ENCODE measurements around the gene SMDT1. TPM values are rescaled to one million over a fixed set of nuclear protein-coding genes. Genes with fewer than 3 reads are reported as not detected.

SMDT1 gene
- total RNA-seq, 2 experiments from 2014 or later, result 23.0 to 114 TPM

- intact Hi-C loops (cut with micrococcal nuclease; ENCODE audit: unreplicated experiment), result loop anchor here (10.0 kb wide), 1 partner anchor 76 kb away; no protein-coding TSS in a partner anchor
- Histone ChIP-seq H3K27ac (ENCODE audit: low read depth, low read length, poor library complexity, severe bottlenecking) (no peak overlapping the region), H3K79me2 (ENCODE audit: insufficient read depth, low read depth, low read length) (no peaks in the 10 kb centered on the region), H4K20me1 (ENCODE audit: insufficient read depth, low read length) (no peaks in the 10 kb centered on the region), H3K4me1 (ENCODE audit: insufficient read depth, low read length, poor library complexity, severe bottlenecking) (no peaks in the 10 kb centered on the region), H2AFZ (ENCODE audit: low read length) (no peak overlapping the region), H3K4me2 (ENCODE audit: low read length) (no peak overlapping the region), H3K36me3 (ENCODE audit: insufficient read depth, low read length) (no peaks in the 10 kb centered on the region), H3K9me2 (ENCODE audit: insufficient read depth, low read length) (no peaks in the 10 kb centered on the region), H3K4me3 (ENCODE audit: low read depth, low read length, poor library complexity, severe bottlenecking) (no peak overlapping the region), H3K9me3 (ENCODE audit: low read length) (no peaks in the 10 kb centered on the region)
- TF ChIP-seq CTCF (conservative IDR thresholded peaks at IDR 0.05; ENCODE audit: low read length), result no peak
- no peak for TF ChIP-seq EZH2phosphoT487 (IDR thresholded peaks at IDR 0.05; ENCODE audit: borderline replicate concordance, low read depth, low read length)
- POLR2A ChIA-PET, result interaction anchor here (0.7 kb wide), 1 partner anchor 24 kb away, joined by 3 read pairs; no protein-coding TSS in a partner anchor
- BruUV-seq (replicated peaks), result no TSS peak
- DNase-seq (ENCODE audit: low spot score), result no peak
- CTCF ChIA-PET (ENCODE audit: unreplicated experiment), result no interaction called here
Measured at GRCh38 chr22:42050641-42051180, 28.8 kb upstream of the SMDT1 start.

GRCh38 chr22:42052765-42053164 lies 26.7 kb upstream of the SMDT1 start:
- no peak overlapping the region for H3K4me3 ChIP-seq (ENCODE audit: low read depth, low read length, poor library complexity, severe bottlenecking)
- intact Hi-C loops (cut with micrococcal nuclease; ENCODE audit: unreplicated experiment), result loop anchor here (10.0 kb wide), 1 partner anchor 78 kb away; no protein-coding TSS in a partner anchor
- CTCF ChIA-PET (ENCODE audit: unreplicated experiment), result no interaction called here
- no TSS peak for BruUV-seq (replicated peaks)
- no peak for DNase-seq (ENCODE audit: low spot score)
- H4K20me1 ChIP-seq (ENCODE audit: insufficient read depth, low read length), result no peaks in the 10 kb centered on the region
- no peaks in the 10 kb centered on the region for H3K9me2 ChIP-seq (ENCODE audit: insufficient read depth, low read length)
- TF ChIP-seq CTCF (conservative IDR thresholded peaks at IDR 0.05; ENCODE audit: low read length) (no peak), EZH2phosphoT487 (IDR thresholded peaks at IDR 0.05; ENCODE audit: borderline replicate concordance, low read depth, low read length) (no peak)
- H3K9me3 ChIP-seq (ENCODE audit: low read length), result peaks cover 13% of the 10 kb centered on the region
- H3K4me1 ChIP-seq (ENCODE audit: insufficient read depth, low read length, poor library complexity, severe bottlenecking), result no peaks in the 10 kb centered on the region
- H3K4me2 ChIP-seq (ENCODE audit: low read length), result no peak overlapping the region
- H3K79me2 ChIP-seq (ENCODE audit: insufficient read depth, low read depth, low read length), result no peaks in the 10 kb centered on the region
- H2AFZ ChIP-seq (ENCODE audit: low read length), result no peak overlapping the region
- no peak overlapping the region for H3K27ac ChIP-seq (ENCODE audit: low read depth, low read length, poor library complexity, severe bottlenecking)
- POLR2A ChIA-PET, result no interaction called here
- H3K36me3 ChIP-seq (ENCODE audit: insufficient read depth, low read length), result 0 out of 2 replicates have a peak, but pooled peaks cover 6% of the 10 kb centered on the region

- POLR2A ChIA-PET, result no interaction called here
- no peaks in the 10 kb centered on the region for H3K9me2 ChIP-seq (ENCODE audit: insufficient read depth, low read length)
- DNase-seq (ENCODE audit: low spot score), result no peak
- peaks cover 13% of the 10 kb centered on the region for H3K9me3 ChIP-seq (ENCODE audit: low read length)
- no peak overlapping the region for H2AFZ ChIP-seq (ENCODE audit: low read length)
- TSS peak; percentile 28 for BruUV-seq (replicated peaks)
- no peak overlapping the region for H3K4me2 ChIP-seq (ENCODE audit: low read length)
- peaks cover 45% of the 10 kb centered on the region for H3K36me3 ChIP-seq (ENCODE audit: insufficient read depth, low read length)
- intact Hi-C loops (cut with micrococcal nuclease; ENCODE audit: unreplicated experiment), result loop anchor here (10.0 kb wide), 1 partner anchor 82 kb away; no protein-coding TSS in a partner anchor
- no peak overlapping the region for H3K27ac ChIP-seq (ENCODE audit: low read depth, low read length, poor library complexity, severe bottlenecking)
- no peaks in the 10 kb centered on the region for H3K4me1 ChIP-seq (ENCODE audit: insufficient read depth, low read length, poor library complexity, severe bottlenecking)
- no peak overlapping the region for H3K4me3 ChIP-seq (ENCODE audit: low read depth, low read length, poor library complexity, severe bottlenecking)
- no peaks in the 10 kb centered on the region for H4K20me1 ChIP-seq (ENCODE audit: insufficient read depth, low read length)
- TF ChIP-seq EZH2phosphoT487 (IDR thresholded peaks at IDR 0.05; ENCODE audit: borderline replicate concordance, low read depth, low read length) (no peak), CTCF (conservative IDR thresholded peaks at IDR 0.05; ENCODE audit: low read length) (no peak)
- CTCF ChIA-PET (ENCODE audit: unreplicated experiment), result no interaction called here
- H3K79me2 ChIP-seq (ENCODE audit: insufficient read depth, low read depth, low read length), result no peaks in the 10 kb centered on the region
Measured at GRCh38 chr22:42056757-42057511, 22.6 kb upstream of the SMDT1 start.
